HCT116 (cell line): ENCODE results near the gene PHF13. TPM values are rescaled to one million over a fixed set of nuclear protein-coding genes. Genes with fewer than 3 reads are reported as not detected.

Experiments
- ATAC-seq: fragments of 200-7000 bp; cut with Tn5 transposase; 2 replicates; pipeline ENCODE4 v1.9.1; 2020; ENCODE audit warnings: mild to moderate bottlenecking, moderate library complexity
- BruUV-seq: library from RNA; stranded (reverse); fragments of 400-500 nt; replicated peaks from 2 replicates; lab custom pipeline; 2021; lab: Mats Ljungman, UMichigan
- CTCF ChIA-PET: fragments of 300-600 bp; sonication (Branson Sonifier 250); formaldehyde crosslinking; loops from one replicate; lab custom pipeline; 2021; ENCODE audit warnings: antibody characterized with exemption; lab: Charles Lee
- POLR2A ChIA-PET: fragments of 300-600, 350-600 bp; sonication (Branson Sonifier 250); formaldehyde crosslinking; loops from one replicate; lab custom pipeline; 2021; ENCODE audit warnings: antibody characterized with exemption; lab: Charles Lee
- RAD21 ChIA-PET, 2 experiments: fragments of 300-600 bp; sonication (Branson Sonifier 250); formaldehyde crosslinking; loops; one replicate each; lab custom pipeline; 2023; ENCODE audit warnings: low total read pairs in 2 of 2; ENCODE audit not compliant: uncharacterized antibody in 2 of 2, unreplicated experiment in 2 of 2, low non-redundant PET in 1 of 2; lab: Charles Lee
- DNase-seq: peaks from one replicate; pipeline ENCODE4 v3.0.0-alpha.2; 2010; ENCODE audit warnings: low read depth, low spot score
- H2AFZ ChIP-seq: fragments of 200-600 bp; shearing (Covaris generic), sonication (generic); 2 replicates; pipeline ENCODE4 v1.6.1; 2017; ENCODE audit warnings: low read depth, mixed run types, mixed read lengths, antibody characterized with exemption, low read length; ENCODE audit not compliant: poor library complexity, severe bottlenecking
- H3K27ac ChIP-seq: 2 replicates; pipeline ENCODE4 v1.5.1; 2012; ENCODE audit warnings: low read depth, low read length
- H3K27me3 ChIP-seq: fragments of 200-600 bp; sonication (generic); 2 replicates; pipeline ENCODE4 v1.6.1; 2016; ENCODE audit warnings: mixed run types, low read length, mixed read lengths; ENCODE audit not compliant: insufficient read depth
- H3K36me3 ChIP-seq, 2 experiments: fragments of 200-500 bp in 1 of 2; fragments of 200-600 bp in 1 of 2; sonication (Bioruptor generic) in 1 of 2; sonication (generic) in 1 of 2; 2 replicates each; pipeline versions ENCODE4 v1.5.1 to v1.6.1; 2014 to 2016; ENCODE audit warnings: low read length in 2 of 2, inconsistent platforms in 1 of 2, mixed read lengths in 1 of 2, mixed run types in 1 of 2; ENCODE audit not compliant: insufficient read depth in 2 of 2, control insufficient read depth in 1 of 2
- H3K4me1 ChIP-seq, 2 experiments: fragments of 200-600 bp in 1 of 2; sonication (generic) in 1 of 2; 2 replicates each; pipeline versions ENCODE4 v1.5.1 to v1.6.1; 2012 to 2017; ENCODE audit warnings: low read length in 2 of 2, inconsistent platforms in 1 of 2, mild to moderate bottlenecking in 1 of 2, mixed read lengths in 1 of 2, mixed run types in 1 of 2, moderate library complexity in 1 of 2; ENCODE audit not compliant: insufficient read depth in 2 of 2, control insufficient read depth in 1 of 2
- H3K4me2 ChIP-seq: fragments of 200-600 bp; sonication (generic); 2 replicates; pipeline ENCODE4 v1.6.1; 2017; ENCODE audit warnings: mixed run types, low read length, mixed read lengths
- H3K4me3 ChIP-seq, 2 experiments: fragments of 200-600 bp in 1 of 2; sonication (generic) in 1 of 2; replicated peaks in 1 of 2; 2 replicates each; pipeline ENCODE4 v1.5.1; 2011 to 2016; ENCODE audit warnings: low read length in 2 of 2, control low read depth in 1 of 2, low read depth in 1 of 2, mild to moderate bottlenecking in 1 of 2, mixed read lengths in 1 of 2, mixed run types in 1 of 2
- H3K79me2 ChIP-seq: fragments of 200-600 bp; sonication (generic); 2 replicates; pipeline ENCODE4 v1.6.1; 2017; ENCODE audit warnings: mild to moderate bottlenecking, mixed run types, low read length, moderate library complexity, mixed read lengths; ENCODE audit not compliant: insufficient read depth
- H3K9ac ChIP-seq: fragments of 200-600 bp; sonication (generic); 2 replicates; pipeline ENCODE4 v1.6.1; 2016; ENCODE audit warnings: low read length, mixed read lengths
- H3K9me2 ChIP-seq: fragments of 200-600 bp; sonication (generic), shearing (Covaris generic); 2 replicates; pipeline ENCODE4 v1.6.1; 2017; ENCODE audit warnings: mixed run types, mild to moderate bottlenecking, moderate library complexity; ENCODE audit not compliant: insufficient read depth
- H3K9me3 ChIP-seq, 2 experiments: fragments of 200-500 bp in 1 of 2; fragments of 200-600 bp in 1 of 2; sonication (Bioruptor generic) in 1 of 2; sonication (generic) in 1 of 2; 2 replicates each; pipeline ENCODE4 v1.6.1; 2014 to 2017; ENCODE audit warnings: low read length in 2 of 2, mixed read lengths in 2 of 2, inconsistent platforms in 1 of 2, low read depth in 1 of 2, mild to moderate bottlenecking in 1 of 2, mixed run types in 1 of 2, moderate library complexity in 1 of 2; ENCODE audit not compliant: control insufficient read depth in 1 of 2, insufficient read depth in 1 of 2
- H4K20me1 ChIP-seq: fragments of 200-600 bp; sonication (generic), shearing (Covaris generic); 2 replicates; pipeline ENCODE4 v1.6.1; 2017; ENCODE audit warnings: mixed run types, mild to moderate bottlenecking, moderate library complexity; ENCODE audit not compliant: insufficient read depth
- CBX3 ChIP-seq: IDR thresholded peaks from 2 replicates; pipeline ENCODE4 v1.6.1; 2012; ENCODE audit warnings: low read depth
- EGR1 ChIP-seq: IDR thresholded peaks from 2 replicates; pipeline ENCODE4 v1.6.1; 2012; ENCODE audit warnings: low read depth
- ELF1 ChIP-seq: IDR thresholded peaks from 2 replicates; pipeline ENCODE4 v1.6.1; 2012; ENCODE audit warnings: low read depth, borderline replicate concordance
- EZH2 ChIP-seq: fragments of 200-600 bp; sonication (generic); IDR thresholded peaks from 2 replicates; pipeline ENCODE4 v1.6.1; 2017; ENCODE audit warnings: antibody characterized with exemption, mixed run types
- EZH2phosphoT487 ChIP-seq: fragments of 200-600 bp; IDR thresholded peaks from 2 replicates; pipeline ENCODE4 v1.6.1; 2018; ENCODE audit warnings: antibody characterized with exemption, borderline replicate concordance
- FOSL1 ChIP-seq: IDR thresholded peaks from 2 replicates; pipeline ENCODE4 v1.6.1; 2012; ENCODE audit warnings: low read depth
- JUND ChIP-seq: IDR thresholded peaks from 2 replicates; pipeline ENCODE4 v1.6.1; 2012
- MAX ChIP-seq: IDR thresholded peaks from 2 replicates; pipeline ENCODE4 v1.6.1; 2012
- POLR2A ChIP-seq: IDR thresholded peaks from 2 replicates; pipeline ENCODE4 v1.7.0; 2011; ENCODE audit warnings: borderline replicate concordance; ENCODE audit not compliant: insufficient read depth, insufficient read length; ENCODE audit errors: extremely low read depth
- RAD21 ChIP-seq: IDR thresholded peaks from 2 replicates; pipeline ENCODE4 v1.6.1; 2012; ENCODE audit warnings: low read depth, mild to moderate bottlenecking
- REST ChIP-seq: IDR thresholded peaks from 2 replicates; pipeline ENCODE4 v1.6.1; 2012; ENCODE audit warnings: low read depth
- SIN3A ChIP-seq: IDR thresholded peaks from 2 replicates; pipeline ENCODE4 v1.6.1; 2012; ENCODE audit warnings: low read depth
- SP1 ChIP-seq: IDR thresholded peaks from 2 replicates; pipeline ENCODE4 v1.6.1; 2012; ENCODE audit warnings: low read depth
- SRF ChIP-seq: IDR thresholded peaks from 2 replicates; pipeline ENCODE4 v1.6.1; 2012; ENCODE audit warnings: low read depth
- TCF7L2 ChIP-seq: IDR thresholded peaks from 2 replicates; pipeline ENCODE4 v1.7.0; 2011; ENCODE audit warnings: borderline replicate concordance, inconsistent platforms; ENCODE audit not compliant: insufficient read depth, insufficient read length; ENCODE audit errors: extremely low read depth
- YY1 ChIP-seq: IDR thresholded peaks from 2 replicates; pipeline ENCODE4 v1.6.1; 2011; ENCODE audit warnings: low read length, low read depth, moderate library complexity, mild to moderate bottlenecking; ENCODE audit not compliant: insufficient replicate concordance; ENCODE audit errors: extremely low read depth
- ZBTB33 ChIP-seq: IDR thresholded peaks from 2 replicates; pipeline ENCODE4 v1.6.1; 2011; ENCODE audit warnings: mild to moderate bottlenecking, low read length, moderate library complexity; ENCODE audit not compliant: insufficient replicate concordance; ENCODE audit errors: extremely low read depth
- ZNF274 ChIP-seq: fragments of 200-500 bp; sonication (Bioruptor generic); IDR thresholded peaks from 2 replicates; pipeline ENCODE4 v1.6.1; 2014; ENCODE audit warnings: mild to moderate bottlenecking, low read depth, low read length, inconsistent platforms
- intact Hi-C: fragments of 100-400 bp; cut with micrococcal nuclease; formaldehyde crosslinking; loops from 2 replicates; pipeline ENCODE4 v1.10.0; 2022
- total RNA-seq: library from RNA; stranded (reverse); gene quantifications from one replicate; pipeline ENCODE4 v1.2.1, GENCODE V29; 2021; ENCODE audit not compliant: unreplicated experiment
- TF ChIP-seq, protein P1 (sequence below), 3 experiments: fragments of 200-600 bp in 1 of 3; sonication (generic) in 1 of 3; IDR thresholded peaks in 2 of 3; conservative IDR thresholded peaks in 1 of 3; 2 replicates each; pipeline ENCODE4 v1.5.1; 2012 to 2017; ENCODE audit warnings: low read depth in 2 of 3, low read length in 2 of 3, antibody characterized with exemption in 1 of 3, borderline replicate concordance in 1 of 3, control low read depth in 1 of 3, mild to moderate bottlenecking in 1 of 3, mixed read lengths in 1 of 3, mixed run types in 1 of 3, moderate library complexity in 1 of 3; ENCODE audit not compliant: insufficient read depth in 1 of 3
- TF ChIP-seq, protein P2 (sequence below): IDR thresholded peaks from 2 replicates; pipeline ENCODE4 v1.6.1; 2012

Gene PHF13
- total RNA-seq, 1 experiment from 2014 or later, result 25.8 TPM

DNA sequence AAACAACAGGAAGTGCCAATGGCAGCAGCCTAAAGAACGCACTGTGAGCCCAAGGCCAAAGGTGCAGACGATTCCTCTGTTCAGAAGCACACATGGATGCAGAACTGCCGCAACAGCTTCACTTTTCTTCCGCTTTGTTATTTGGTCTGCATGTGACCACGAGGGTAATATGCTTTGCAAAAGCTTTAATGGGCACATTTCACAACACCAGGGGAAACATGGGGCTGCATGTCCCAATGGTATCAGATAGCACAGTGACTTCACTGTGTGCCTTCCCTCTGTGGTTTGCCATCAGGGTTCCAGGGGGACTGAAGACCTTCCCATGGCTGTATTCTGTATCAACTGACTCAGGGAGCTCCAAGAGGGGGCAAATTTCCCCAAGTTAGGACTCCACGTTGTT, 39.5 kb downstream of the PHF13 start:
- DNase-seq (no peak), ATAC-seq (no peak)
- no TSS peak for BruUV-seq
- H3K27ac ChIP-seq, result no peak overlapping the region
- no peak overlapping the region for H3K4me3 ChIP-seq
- no peaks in the 10 kb centered on the region for H4K20me1 ChIP-seq
- H3K9ac ChIP-seq, result no peak overlapping the region
- peaks cover 11% of the 10 kb centered on the region; the same call in 1 of the 2 replicates for H3K79me2 ChIP-seq
- H3K9me3 ChIP-seq, result no peaks in the 10 kb centered on the region
- ChIA-PET RAD21 (no interaction called here), POLR2A (no interaction called here), CTCF (no interaction called here)
- H3K4me1 ChIP-seq, result no peaks in the 10 kb centered on the region
- H3K36me3 ChIP-seq, result peaks cover 13 to 29% of the 10 kb centered on the region in 2 experiments
- H3K4me2 ChIP-seq, result no peak overlapping the region
- intact Hi-C loops, result no loop called here
- H3K9me2 ChIP-seq, result no peaks in the 10 kb centered on the region
- TF ChIP-seq ELF1 (no peak), POLR2A (no peak), RAD21 (no peak), FOSL1 (no peak), SRF (no peak), EZH2phosphoT487 (no peak), YY1 (no peak), ZBTB33 (no peak), EGR1 (no peak), EZH2 (no peak), MAX (no peak), REST (no peak), JUND (no peak), SIN3A (no peak), ZNF274 (no peak), TCF7L2 (no peak), SP1 (no peak), CBX3 (no peak)
- TF ChIP-seq, protein P1, sequence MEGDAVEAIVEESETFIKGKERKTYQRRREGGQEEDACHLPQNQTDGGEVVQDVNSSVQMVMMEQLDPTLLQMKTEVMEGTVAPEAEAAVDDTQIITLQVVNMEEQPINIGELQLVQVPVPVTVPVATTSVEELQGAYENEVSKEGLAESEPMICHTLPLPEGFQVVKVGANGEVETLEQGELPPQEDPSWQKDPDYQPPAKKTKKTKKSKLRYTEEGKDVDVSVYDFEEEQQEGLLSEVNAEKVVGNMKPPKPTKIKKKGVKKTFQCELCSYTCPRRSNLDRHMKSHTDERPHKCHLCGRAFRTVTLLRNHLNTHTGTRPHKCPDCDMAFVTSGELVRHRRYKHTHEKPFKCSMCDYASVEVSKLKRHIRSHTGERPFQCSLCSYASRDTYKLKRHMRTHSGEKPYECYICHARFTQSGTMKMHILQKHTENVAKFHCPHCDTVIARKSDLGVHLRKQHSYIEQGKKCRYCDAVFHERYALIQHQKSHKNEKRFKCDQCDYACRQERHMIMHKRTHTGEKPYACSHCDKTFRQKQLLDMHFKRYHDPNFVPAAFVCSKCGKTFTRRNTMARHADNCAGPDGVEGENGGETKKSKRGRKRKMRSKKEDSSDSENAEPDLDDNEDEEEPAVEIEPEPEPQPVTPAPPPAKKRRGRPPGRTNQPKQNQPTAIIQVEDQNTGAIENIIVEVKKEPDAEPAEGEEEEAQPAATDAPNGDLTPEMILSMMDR (IDR thresholded peaks at IDR 0.05 in 2 of 3, conservative IDR thresholded peaks at IDR 0.05 in 1 of 3; ENCODE audit: borderline replicate concordance in 1 of 3, insufficient read depth in 1 of 3, low read depth in 2 of 3, low read length in 2 of 3), result no peak
- TF ChIP-seq, protein P2, sequence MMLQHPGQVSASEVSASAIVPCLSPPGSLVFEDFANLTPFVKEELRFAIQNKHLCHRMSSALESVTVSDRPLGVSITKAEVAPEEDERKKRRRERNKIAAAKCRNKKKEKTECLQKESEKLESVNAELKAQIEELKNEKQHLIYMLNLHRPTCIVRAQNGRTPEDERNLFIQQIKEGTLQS, result no peak
- TF ChIP-seq, all 23 proteins: peak for 0
- H3K27me3 ChIP-seq, result no peaks in the 10 kb centered on the region
- H2AFZ ChIP-seq, result no peak overlapping the region
